GM23338 (cell line): ENCODE results near the gene BARD1. TPM values are rescaled to one million over a fixed set of nuclear protein-coding genes. Genes with fewer than 3 reads are reported as not detected.

Experiments
- ATAC-seq: fragments of 200-7000 bp; cut with Tn5 transposase; 3 replicates; pipeline ENCODE4 v1.9.1; 2020
- DNase-seq: peaks from one replicate; pipeline ENCODE4 v3.0.0-alpha.2; 2015; ENCODE audit warnings: low spot score
- H2AFZ ChIP-seq: fragments of 200-600 bp; sonication (generic); 2 replicates; pipeline ENCODE4 v1.8.0; 2016; ENCODE audit warnings: antibody characterized with exemption, mild to moderate bottlenecking, moderate library complexity
- H3F3A ChIP-seq: fragments of 200-600 bp; sonication (generic); replicated peaks from 2 replicates; pipeline ENCODE4 v1.8.0; 2017; ENCODE audit warnings: antibody characterized with exemption, mixed run types, low read depth
- H3K27ac ChIP-seq: fragments of 200-600 bp; sonication (generic); 2 replicates; pipeline ENCODE4 v1.6.1; 2016; ENCODE audit warnings: low read depth
- H3K27me3 ChIP-seq: fragments of 200-600 bp; sonication (generic); 2 replicates; pipeline ENCODE4 v1.8.0; 2016; ENCODE audit warnings: mild to moderate bottlenecking, mixed run types, moderate library complexity; ENCODE audit not compliant: insufficient read depth
- H3K36me3 ChIP-seq: fragments of 200-600 bp; sonication (generic); 2 replicates; pipeline ENCODE4 v1.8.0; 2016; ENCODE audit warnings: mild to moderate bottlenecking; ENCODE audit not compliant: insufficient read depth
- H3K4me1 ChIP-seq: fragments of 200-600 bp; sonication (generic); 2 replicates; pipeline ENCODE4 v1.8.0; 2016; ENCODE audit warnings: mild to moderate bottlenecking, moderate library complexity; ENCODE audit not compliant: insufficient read depth
- H3K4me2 ChIP-seq: fragments of 200-600 bp; sonication (generic); 2 replicates; pipeline ENCODE4 v1.7.1; 2017; ENCODE audit warnings: mixed run types
- H3K4me3 ChIP-seq: fragments of 200-600 bp; sonication (generic); 2 replicates; pipeline ENCODE4 v1.6.1; 2016; ENCODE audit warnings: mixed run types
- H3K79me2 ChIP-seq: fragments of 200-600 bp; sonication (generic); replicated peaks from 2 replicates; pipeline ENCODE4 v1.8.0; 2017; ENCODE audit warnings: mild to moderate bottlenecking; ENCODE audit not compliant: insufficient read depth
- H3K9me2 ChIP-seq: fragments of 200-600 bp; sonication (generic); 2 replicates; pipeline ENCODE4 v1.8.0; 2017; ENCODE audit not compliant: insufficient read depth
- H4K20me1 ChIP-seq: fragments of 200-600 bp; sonication (generic); replicated peaks from 2 replicates; pipeline ENCODE4 v1.8.0; 2017; ENCODE audit warnings: mild to moderate bottlenecking; ENCODE audit not compliant: insufficient read depth
- H3K27ac Mint-ChIP-seq: 2 replicates; pipeline ENCODE4 v1.8.0; 2020; ENCODE audit warnings: inconsistent platforms, mild to moderate bottlenecking, moderate library complexity, mixed read lengths
- H3K27me3 Mint-ChIP-seq: 3 replicates; pipeline ENCODE4 v1.8.0; 2022; ENCODE audit warnings: low read depth, mild to moderate bottlenecking, moderate library complexity, mixed read lengths, inconsistent platforms; ENCODE audit not compliant: insufficient read depth, poor library complexity
- H3K36me3 Mint-ChIP-seq: 3 replicates; pipeline ENCODE4 v1.8.0; 2021; ENCODE audit warnings: low read depth, mild to moderate bottlenecking, inconsistent platforms, moderate library complexity, mixed read lengths
- H3K4me1 Mint-ChIP-seq: 3 replicates; pipeline ENCODE4 v1.8.0; 2020; ENCODE audit warnings: mild to moderate bottlenecking, inconsistent platforms, mixed read lengths
- H3K4me3 Mint-ChIP-seq: 3 replicates; pipeline ENCODE4 v1.8.0; 2021; ENCODE audit warnings: moderate library complexity, mild to moderate bottlenecking, inconsistent platforms, mixed read lengths
- H3K9me3 Mint-ChIP-seq: 3 replicates; pipeline ENCODE4 v1.8.0; 2020; ENCODE audit warnings: moderate library complexity, mild to moderate bottlenecking, inconsistent platforms, mixed read lengths
- POLR2AphosphoS5 ChIP-seq: IDR thresholded peaks from 2 replicates; pipeline ENCODE4 v1.6.1; 2016; ENCODE audit warnings: antibody characterized with exemption, low read depth
- ZNF114 ChIP-seq: fragments of 250-450 bp; sonication (Bioruptor Pico); IDR thresholded peaks from 2 replicates; pipeline ENCODE4 v1.5.0; 2020; ENCODE audit warnings: mild to moderate bottlenecking, moderate library complexity
- long read RNA-seq: library from polyadenylated mRNA; unstranded; transcript quantifications from one replicate; pipeline ENCODE4 v2.0.0, GENCODE V29; 2020; ENCODE audit not compliant: unreplicated experiment
- polyA plus RNA-seq: library from polyadenylated mRNA; unstranded; fragments of >200 nt; fragmentation: Nextera tagmentation; extraction: Ambion mirVana; gene quantifications from 2 replicates; pipeline ENCODE4 v1.2.1, GENCODE V29; 2016
- total RNA-seq: library from RNA; depleted of rRNA; stranded (reverse); fragments of >200 nt; shearing (Covaris generic); gene quantifications from 2 replicates; pipeline ENCODE4 v1.2.3, GENCODE V29; 2014; rRNA removed
- TF ChIP-seq, protein P1 (sequence below): IDR thresholded peaks from one replicate; pipeline ENCODE4 v1.6.1; 2018; ENCODE audit warnings: antibody characterized with exemption; ENCODE audit not compliant: unreplicated experiment
- TF ChIP-seq, protein P2 (sequence below): fragments of 250-450 bp; sonication (Bioruptor Pico); IDR thresholded peaks from 2 replicates; pipeline ENCODE4 v1.5.0; 2020; ENCODE audit warnings: mild to moderate bottlenecking, moderate library complexity

The BARD1 gene
- total RNA-seq, result 31.1 and 33.9 TPM in 2 replicates
- polyA plus RNA-seq, result 59.0 and 61.0 TPM in 2 replicates
- long read RNA-seq, full-length matches to known transcripts, result 4 of 20 reads
- long read RNA-seq, partial matches to known transcripts, result 15 of 20 reads
- long read RNA-seq, other reads (novel, unspliced or antisense), result 1 of 20 reads

DNA sequence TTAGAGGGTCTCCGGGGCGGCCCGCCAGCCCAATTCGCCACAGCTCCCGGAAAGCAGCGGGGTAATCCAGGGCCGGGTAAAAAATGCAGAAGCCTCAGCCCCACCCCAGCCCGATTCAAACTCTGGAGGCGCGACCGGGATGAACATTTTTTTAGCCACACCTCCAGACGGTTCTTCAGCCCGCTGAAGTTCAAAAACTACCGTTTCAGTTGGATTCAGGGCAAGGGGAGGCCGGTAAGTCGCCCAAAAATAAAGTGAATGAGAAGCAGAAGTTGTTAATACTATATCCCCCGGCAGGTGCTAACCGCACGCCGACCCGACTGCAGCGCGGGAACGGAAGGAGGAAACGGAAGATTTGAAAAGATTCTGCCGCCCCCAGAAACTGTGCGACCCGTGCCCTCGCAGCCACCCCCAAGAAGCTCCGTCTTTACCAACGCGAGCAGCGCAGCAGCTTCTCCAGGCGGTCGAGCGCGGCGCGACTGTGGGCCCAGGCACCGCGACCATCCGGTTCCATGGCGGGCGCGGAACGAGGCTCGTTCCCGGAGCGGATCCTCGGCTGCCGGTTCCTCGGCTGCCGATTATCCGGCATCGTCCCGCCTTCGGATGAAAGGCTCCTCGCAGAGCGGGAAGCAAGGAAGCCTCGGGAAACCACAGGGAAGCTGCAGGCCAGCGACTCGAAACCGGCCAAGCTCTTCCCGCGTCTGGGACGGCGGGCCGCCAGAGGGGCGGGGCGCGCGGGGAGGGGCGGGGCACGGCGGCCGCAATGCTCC, at the start of gene BARD1:
Gene BARD1, minus strand, starts transcription at position 703 of the 770 bp plus-strand sequence. Its CDS starts 114 bp downstream, at position 589.
- peak within 1 kb of the TSS; percentile 99 for H3K4me2 ChIP-seq
- peak within 1 kb of the TSS; percentile 67 for H2AFZ ChIP-seq
- H3K27ac ChIP-seq, result peak within 1 kb of the TSS; percentile 95
- Mint-ChIP-seq H3K27ac (peak within 1 kb of the TSS; percentile 97), H3K4me1 (peaks cover 46% of the 10 kb centered on the region), H3K27me3 (peaks cover 11% of the 10 kb centered on the region), H3K9me3 (no peaks in the 10 kb centered on the region), H3K4me3 (peak within 1 kb of the TSS; percentile 89), H3K36me3 (peaks cover 4% of the 10 kb centered on the region; the same call in 2 of the 3 replicates)
- ATAC-seq (peak; percentile 35), DNase-seq (peak; percentile 69)
- H3K4me3 ChIP-seq, result peak within 1 kb of the TSS; percentile 66
- H3K79me2 ChIP-seq, result peaks cover 46% of the 10 kb centered on the region
- peaks cover 37% of the 10 kb centered on the region for H3K4me1 ChIP-seq
- H3F3A ChIP-seq, result no peaks in the 10 kb centered on the region
- no peaks in the 10 kb centered on the region for H3K9me2 ChIP-seq
- no peaks in the 10 kb centered on the region for H3K36me3 ChIP-seq
- H3K27me3 ChIP-seq, result peaks cover 6% of the 10 kb centered on the region; the same call in 1 of the 2 replicates
- TF ChIP-seq, protein P1, sequence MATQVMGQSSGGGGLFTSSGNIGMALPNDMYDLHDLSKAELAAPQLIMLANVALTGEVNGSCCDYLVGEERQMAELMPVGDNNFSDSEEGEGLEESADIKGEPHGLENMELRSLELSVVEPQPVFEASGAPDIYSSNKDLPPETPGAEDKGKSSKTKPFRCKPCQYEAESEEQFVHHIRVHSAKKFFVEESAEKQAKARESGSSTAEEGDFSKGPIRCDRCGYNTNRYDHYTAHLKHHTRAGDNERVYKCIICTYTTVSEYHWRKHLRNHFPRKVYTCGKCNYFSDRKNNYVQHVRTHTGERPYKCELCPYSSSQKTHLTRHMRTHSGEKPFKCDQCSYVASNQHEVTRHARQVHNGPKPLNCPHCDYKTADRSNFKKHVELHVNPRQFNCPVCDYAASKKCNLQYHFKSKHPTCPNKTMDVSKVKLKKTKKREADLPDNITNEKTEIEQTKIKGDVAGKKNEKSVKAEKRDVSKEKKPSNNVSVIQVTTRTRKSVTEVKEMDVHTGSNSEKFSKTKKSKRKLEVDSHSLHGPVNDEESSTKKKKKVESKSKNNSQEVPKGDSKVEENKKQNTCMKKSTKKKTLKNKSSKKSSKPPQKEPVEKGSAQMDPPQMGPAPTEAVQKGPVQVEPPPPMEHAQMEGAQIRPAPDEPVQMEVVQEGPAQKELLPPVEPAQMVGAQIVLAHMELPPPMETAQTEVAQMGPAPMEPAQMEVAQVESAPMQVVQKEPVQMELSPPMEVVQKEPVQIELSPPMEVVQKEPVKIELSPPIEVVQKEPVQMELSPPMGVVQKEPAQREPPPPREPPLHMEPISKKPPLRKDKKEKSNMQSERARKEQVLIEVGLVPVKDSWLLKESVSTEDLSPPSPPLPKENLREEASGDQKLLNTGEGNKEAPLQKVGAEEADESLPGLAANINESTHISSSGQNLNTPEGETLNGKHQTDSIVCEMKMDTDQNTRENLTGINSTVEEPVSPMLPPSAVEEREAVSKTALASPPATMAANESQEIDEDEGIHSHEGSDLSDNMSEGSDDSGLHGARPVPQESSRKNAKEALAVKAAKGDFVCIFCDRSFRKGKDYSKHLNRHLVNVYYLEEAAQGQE, result no peak
- TF ChIP-seq POLR2AphosphoS5 (peak; percentile 75), ZNF114 (CRISPR knock-in tag) (no peak)
- TF ChIP-seq, protein P2, sequence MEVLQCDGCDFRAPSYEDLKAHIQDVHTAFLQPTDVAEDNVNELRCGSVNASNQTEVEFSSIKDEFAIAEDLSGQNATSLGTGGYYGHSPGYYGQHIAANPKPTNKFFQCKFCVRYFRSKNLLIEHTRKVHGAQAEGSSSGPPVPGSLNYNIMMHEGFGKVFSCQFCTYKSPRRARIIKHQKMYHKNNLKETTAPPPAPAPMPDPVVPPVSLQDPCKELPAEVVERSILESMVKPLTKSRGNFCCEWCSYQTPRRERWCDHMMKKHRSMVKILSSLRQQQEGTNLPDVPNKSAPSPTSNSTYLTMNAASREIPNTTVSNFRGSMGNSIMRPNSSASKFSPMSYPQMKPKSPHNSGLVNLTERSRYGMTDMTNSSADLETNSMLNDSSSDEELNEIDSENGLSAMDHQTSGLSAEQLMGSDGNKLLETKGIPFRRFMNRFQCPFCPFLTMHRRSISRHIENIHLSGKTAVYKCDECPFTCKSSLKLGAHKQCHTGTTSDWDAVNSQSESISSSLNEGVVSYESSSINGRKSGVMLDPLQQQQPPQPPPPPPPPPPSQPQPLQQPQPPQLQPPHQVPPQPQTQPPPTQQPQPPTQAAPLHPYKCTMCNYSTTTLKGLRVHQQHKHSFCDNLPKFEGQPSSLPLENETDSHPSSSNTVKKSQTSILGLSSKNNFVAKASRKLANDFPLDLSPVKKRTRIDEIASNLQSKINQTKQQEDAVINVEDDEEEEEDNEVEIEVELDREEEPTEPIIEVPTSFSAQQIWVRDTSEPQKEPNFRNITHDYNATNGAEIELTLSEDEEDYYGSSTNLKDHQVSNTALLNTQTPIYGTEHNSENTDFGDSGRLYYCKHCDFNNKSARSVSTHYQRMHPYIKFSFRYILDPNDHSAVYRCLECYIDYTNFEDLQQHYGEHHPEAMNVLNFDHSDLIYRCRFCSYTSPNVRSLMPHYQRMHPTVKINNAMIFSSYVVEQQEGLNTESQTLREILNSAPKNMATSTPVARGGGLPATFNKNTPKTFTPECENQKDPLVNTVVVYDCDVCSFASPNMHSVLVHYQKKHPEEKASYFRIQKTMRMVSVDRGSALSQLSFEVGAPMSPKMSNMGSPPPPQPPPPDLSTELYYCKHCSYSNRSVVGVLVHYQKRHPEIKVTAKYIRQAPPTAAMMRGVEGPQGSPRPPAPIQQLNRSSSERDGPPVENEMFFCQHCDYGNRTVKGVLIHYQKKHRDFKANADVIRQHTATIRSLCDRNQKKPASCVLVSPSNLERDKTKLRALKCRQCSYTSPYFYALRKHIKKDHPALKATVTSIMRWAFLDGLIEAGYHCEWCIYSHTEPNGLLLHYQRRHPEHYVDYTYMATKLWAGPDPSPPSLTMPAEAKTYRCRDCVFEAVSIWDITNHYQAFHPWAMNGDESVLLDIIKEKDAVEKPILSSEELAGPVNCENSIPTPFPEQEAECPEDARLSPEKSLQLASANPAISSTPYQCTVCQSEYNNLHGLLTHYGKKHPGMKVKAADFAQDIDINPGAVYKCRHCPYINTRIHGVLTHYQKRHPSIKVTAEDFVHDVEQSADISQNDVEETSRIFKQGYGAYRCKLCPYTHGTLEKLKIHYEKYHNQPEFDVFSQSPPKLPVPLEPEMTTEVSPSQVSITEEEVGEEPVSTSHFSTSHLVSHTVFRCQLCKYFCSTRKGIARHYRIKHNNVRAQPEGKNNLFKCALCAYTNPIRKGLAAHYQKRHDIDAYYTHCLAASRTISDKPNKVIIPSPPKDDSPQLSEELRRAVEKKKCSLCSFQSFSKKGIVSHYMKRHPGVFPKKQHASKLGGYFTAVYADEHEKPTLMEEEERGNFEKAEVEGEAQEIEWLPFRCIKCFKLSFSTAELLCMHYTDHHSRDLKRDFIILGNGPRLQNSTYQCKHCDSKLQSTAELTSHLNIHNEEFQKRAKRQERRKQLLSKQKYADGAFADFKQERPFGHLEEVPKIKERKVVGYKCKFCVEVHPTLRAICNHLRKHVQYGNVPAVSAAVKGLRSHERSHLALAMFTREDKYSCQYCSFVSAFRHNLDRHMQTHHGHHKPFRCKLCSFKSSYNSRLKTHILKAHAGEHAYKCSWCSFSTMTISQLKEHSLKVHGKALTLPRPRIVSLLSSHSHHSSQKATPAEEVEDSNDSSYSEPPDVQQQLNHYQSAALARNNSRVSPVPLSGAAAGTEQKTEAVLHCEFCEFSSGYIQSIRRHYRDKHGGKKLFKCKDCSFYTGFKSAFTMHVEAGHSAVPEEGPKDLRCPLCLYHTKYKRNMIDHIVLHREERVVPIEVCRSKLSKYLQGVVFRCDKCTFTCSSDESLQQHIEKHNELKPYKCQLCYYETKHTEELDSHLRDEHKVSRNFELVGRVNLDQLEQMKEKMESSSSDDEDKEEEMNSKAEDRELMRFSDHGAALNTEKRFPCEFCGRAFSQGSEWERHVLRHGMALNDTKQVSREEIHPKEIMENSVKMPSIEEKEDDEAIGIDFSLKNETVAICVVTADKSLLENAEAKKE (CRISPR knock-in tag), result no peak
- H4K20me1 ChIP-seq, result peaks cover 19% of the 10 kb centered on the region; the same call in 1 of the 2 replicates
